NT2/D1 (cell line): Measurements from ENCODE around the gene SMG9.
A peak's percentile ranks its signal among the peaks of the same experiment; 100 is the strongest.

Experiments
- DNase-seq: peaks from one replicate; pipeline ENCODE4 v3.0.0-alpha.2; 2011; ENCODE audit warnings: low read depth, low spot score
- H3K27me3 ChIP-seq: 2 replicates; pipeline ENCODE4 v1.6.0; 2011; ENCODE audit warnings: mild to moderate bottlenecking; ENCODE audit not compliant: insufficient read length, insufficient read depth
- H3K36me3 ChIP-seq: 2 replicates; pipeline ENCODE4 v1.6.1; 2011; ENCODE audit warnings: mild to moderate bottlenecking, low read length, mixed read lengths; ENCODE audit not compliant: insufficient read depth, insufficient read length
- H3K4me1 ChIP-seq: 2 replicates; pipeline ENCODE4 v1.5.1; 2011; ENCODE audit not compliant: insufficient read depth, insufficient read length
- H3K4me3 ChIP-seq: 2 replicates; pipeline ENCODE4 v1.5.1; 2011; ENCODE audit warnings: low read depth; ENCODE audit not compliant: insufficient read length
- H3K9ac ChIP-seq: 2 replicates; pipeline ENCODE4 v1.6.0; 2011; ENCODE audit warnings: low read depth; ENCODE audit not compliant: insufficient read length
- H3K9me3 ChIP-seq: 2 replicates; pipeline ENCODE4 v1.5.1; 2011; ENCODE audit warnings: mild to moderate bottlenecking, low read length; ENCODE audit not compliant: insufficient read depth
- SUZ12 ChIP-seq: IDR thresholded peaks from 2 replicates; pipeline ENCODE4 v1.6.1; 2011; ENCODE audit not compliant: insufficient read length, insufficient read depth; ENCODE audit errors: extremely low read depth
- YY1 ChIP-seq: IDR thresholded peaks from 2 replicates; pipeline ENCODE4 v1.6.1; 2011; ENCODE audit not compliant: insufficient read length, insufficient read depth
- ZNF274 ChIP-seq: IDR thresholded peaks from 2 replicates; pipeline ENCODE4 v1.6.1; 2011; ENCODE audit warnings: mild to moderate bottlenecking, low read depth, low read length

The SMG9 gene

DNA sequence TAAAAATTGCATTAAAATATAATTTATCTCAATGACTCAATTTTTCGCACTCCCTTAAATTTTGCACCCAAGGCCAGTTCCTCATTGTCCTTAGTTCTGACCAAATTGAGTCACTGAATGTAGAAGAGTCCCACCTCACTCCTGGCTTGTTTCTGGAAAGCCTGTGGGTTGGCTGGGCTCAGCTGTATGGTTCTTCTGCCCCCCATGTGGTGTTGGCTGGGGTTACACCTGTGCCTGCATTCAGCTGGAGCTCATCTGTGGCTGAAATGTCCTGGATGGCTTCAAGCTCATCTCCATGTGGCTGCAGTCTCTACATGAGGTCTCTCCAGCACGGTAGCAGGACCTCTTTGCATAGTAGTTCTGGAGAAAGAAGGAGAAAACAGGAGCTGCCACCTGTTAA is 46.0 kb downstream of the SMG9 start:
- no peak for TF ChIP-seq SUZ12
- no peak for TF ChIP-seq ZNF274
- no peak for TF ChIP-seq YY1
- Histone ChIP-seq H3K9ac (no peak overlapping the region), H3K27me3 (no peaks in the 10 kb centered on the region), H3K4me3 (no peak overlapping the region), H3K4me1 (no peaks in the 10 kb centered on the region), H3K9me3 (peaks cover 14% of the 10 kb centered on the region), H3K36me3 (no peaks in the 10 kb centered on the region)
- DNase-seq, result no peak

DNA sequence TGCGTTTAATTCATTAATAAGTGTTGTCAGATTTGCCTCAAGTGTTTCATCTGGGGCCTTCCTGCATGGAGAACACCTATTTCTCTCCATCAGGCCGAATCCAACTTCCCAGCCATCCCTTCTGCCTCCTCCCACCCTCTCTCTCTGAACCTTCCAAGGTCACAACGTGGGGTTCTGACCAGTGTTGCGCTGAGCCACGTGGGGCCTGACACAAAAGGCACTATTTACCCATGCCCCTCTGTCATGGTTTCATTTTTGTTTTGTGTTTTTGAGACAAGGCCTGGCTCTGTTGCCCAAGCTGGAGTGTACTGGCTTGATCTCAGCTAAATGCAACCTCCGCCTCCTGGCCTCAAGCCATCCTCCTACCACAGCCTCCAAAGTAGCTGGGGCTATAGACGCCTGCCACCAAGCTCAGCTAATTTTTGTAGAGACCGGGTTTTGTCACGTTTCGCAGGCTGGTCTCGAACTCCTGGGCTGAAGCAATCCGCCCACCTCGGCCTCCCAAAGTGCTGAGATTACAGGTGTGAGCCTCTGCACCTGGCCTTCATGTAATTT is 47.5 kb downstream of the SMG9 start:
- no peak for DNase-seq
- Histone ChIP-seq H3K4me3 (no peak overlapping the region), H3K4me1 (no peaks in the 10 kb centered on the region), H3K9me3 (peaks cover 14% of the 10 kb centered on the region), H3K36me3 (no peaks in the 10 kb centered on the region), H3K27me3 (no peaks in the 10 kb centered on the region), H3K9ac (no peak overlapping the region)
- TF ChIP-seq YY1, result no peak
- TF ChIP-seq SUZ12, result no peak
- TF ChIP-seq ZNF274, result no peak

DNA sequence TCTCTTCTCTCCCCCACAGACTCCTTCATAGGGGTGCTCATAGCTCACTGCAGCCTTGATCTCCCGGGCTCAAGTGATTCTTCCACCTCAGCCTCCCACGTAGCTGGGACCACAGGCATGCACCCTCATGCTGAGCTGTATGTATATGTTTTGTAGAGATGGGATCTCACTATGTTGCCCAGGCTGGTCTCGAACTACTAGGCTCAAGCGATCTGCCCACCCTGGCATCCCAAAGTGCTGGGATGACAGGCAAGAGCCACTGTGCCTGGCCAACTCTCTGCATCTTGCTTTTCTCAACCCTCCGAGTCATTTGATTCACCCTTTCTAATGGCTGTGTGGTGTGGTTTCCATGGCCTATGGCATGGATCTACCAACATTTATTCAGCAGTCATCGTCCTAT is 49.0 kb downstream of the SMG9 start:
- TF ChIP-seq YY1 (no peak), ZNF274 (no peak)
- peaks cover 14% of the 10 kb centered on the region for H3K9me3 ChIP-seq
- DNase-seq, result no peak
- no peak overlapping the region for H3K9ac ChIP-seq
- H3K27me3 ChIP-seq, result no peaks in the 10 kb centered on the region
- no peak overlapping the region for H3K4me3 ChIP-seq
- H3K4me1 ChIP-seq, result peaks cover 2% of the 10 kb centered on the region
- no peaks in the 10 kb centered on the region for H3K36me3 ChIP-seq

DNA sequence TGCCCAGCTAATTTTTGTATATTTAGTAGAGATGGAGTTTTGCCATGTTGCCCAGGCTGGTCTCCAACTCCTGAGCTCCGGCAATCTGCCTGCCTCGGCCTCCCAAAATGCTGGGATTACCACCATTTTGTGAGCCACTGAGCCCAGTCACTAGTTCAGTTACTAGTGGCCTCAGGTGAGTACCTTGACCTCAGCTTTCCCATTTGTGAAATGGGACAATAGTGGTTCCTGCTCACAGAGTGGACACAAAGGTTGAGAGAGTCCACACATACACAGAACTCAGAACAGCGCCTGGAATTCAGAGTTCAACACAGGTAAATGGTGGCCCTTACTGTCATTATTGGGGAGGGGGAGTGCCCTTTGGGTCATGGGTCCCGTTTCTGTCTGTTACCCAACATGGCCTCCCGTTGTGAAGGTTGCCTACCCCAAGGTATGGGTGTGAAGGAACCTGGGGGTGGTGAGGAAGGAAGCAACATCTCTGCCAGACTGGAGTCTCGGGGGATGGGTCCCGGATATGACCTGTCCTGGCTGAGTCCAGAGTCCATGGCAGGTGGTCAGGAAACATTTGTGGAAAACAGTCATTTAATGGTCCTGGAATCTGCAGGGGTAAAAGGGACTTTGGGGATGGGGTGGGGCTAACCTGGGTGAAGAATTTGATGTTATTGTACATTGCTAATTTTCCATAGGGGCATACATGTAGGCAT is 50.6 kb downstream of the SMG9 start:
- TF ChIP-seq YY1, result no peak
- no peak for TF ChIP-seq ZNF274
- TF ChIP-seq SUZ12, result no peak
- no peaks in the 10 kb centered on the region for H3K36me3 ChIP-seq
- peaks cover 12% of the 10 kb centered on the region for H3K9me3 ChIP-seq
- no peak overlapping the region for H3K4me3 ChIP-seq
- DNase-seq, result no peak
- H3K4me1 ChIP-seq, result peaks cover 5% of the 10 kb centered on the region
- H3K9ac ChIP-seq, result no peak overlapping the region
- H3K27me3 ChIP-seq, result peaks cover 4% of the 10 kb centered on the region

DNA sequence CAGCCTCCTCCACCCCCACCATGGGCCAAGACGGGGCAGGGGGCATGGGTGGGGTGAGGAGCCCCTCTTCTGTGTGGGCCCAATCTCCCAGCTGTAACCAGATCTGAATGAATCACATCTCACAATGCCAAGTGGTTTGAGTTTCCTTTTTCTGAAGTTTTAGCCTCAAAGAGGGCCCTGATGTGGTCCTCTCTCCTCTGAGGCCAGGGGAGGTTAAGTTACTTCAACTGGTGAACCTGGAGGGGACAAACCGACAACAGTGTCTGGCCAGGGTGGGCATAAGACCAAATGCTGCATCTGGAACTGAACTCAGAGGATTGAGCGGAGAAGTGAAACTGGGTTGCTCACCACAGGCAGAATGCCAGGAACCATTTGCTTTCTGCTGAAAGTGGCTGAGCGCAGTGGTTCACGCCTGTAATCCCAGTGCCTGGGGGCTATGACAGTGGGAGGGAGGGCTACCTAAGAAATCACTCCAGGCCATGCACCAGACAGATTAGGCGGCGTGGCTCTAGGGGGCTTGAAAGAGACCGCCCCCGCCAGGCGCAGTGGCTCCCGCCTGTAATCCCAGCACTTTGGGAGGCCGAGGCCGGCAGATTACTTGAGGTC is 54.3 kb downstream of the SMG9 start:
- no peak overlapping the region for H3K9ac ChIP-seq

DNA sequence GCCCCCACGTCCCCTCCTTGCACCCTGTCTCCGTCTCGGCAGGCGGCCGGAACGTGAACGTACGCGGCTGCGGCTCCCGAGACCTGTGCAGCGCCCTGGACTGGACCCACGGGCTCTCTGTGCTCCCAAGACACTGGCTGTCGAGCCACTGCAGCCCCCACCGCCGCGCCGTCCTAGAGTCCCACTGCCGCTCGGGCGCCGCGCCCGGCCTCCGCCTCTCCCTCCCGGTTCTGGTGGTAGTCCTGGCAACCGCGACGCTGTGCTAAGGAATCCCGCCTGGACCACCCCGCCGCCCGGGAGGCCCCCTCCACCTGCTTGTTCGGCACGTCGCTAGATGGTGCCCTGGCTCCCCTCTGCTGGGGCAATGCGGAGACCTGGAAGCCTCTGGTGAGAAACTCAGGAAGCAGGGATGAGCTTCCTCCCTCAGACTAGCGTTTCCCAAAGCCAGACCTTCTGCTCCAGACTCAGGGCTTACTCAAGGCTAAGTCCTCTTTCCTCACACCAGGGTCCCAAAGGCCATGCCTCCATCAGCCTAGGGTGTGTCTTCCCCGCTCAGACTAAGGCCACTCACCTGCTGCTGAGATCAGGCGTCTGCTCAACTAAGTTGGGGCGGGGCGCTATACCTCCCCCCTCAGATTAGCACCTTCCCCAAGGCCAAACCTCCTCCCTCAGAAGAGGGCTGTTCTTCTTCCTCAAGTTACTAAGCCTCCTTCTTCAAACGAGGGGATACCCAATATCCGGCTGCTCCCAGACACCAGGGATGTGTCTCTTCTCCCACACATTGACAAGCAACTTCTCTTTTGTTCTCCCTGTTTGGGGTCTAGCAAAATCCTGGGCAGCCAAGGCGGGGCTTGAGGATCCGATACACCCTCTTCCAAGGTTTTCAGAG is 55.0 kb downstream of the SMG9 start:
- Histone ChIP-seq H3K9ac (no peak overlapping the region), H3K4me1 (peaks cover 5% of the 10 kb centered on the region), H3K4me3 (no peak overlapping the region), H3K36me3 (no peaks in the 10 kb centered on the region), H3K27me3 (peaks cover 9% of the 10 kb centered on the region), H3K9me3 (no peaks in the 10 kb centered on the region; the same call in 1 of the 2 replicates)
- DNase-seq, result peak; percentile 23
- TF ChIP-seq SUZ12, result no peak

More for the DNA sequence above, 54.3 kb downstream of the SMG9 start:
- no peak for TF ChIP-seq YY1
- Histone ChIP-seq H3K4me1 (peaks cover 5% of the 10 kb centered on the region), H3K27me3 (peaks cover 9% of the 10 kb centered on the region), H3K9me3 (no peaks in the 10 kb centered on the region; the same call in 1 of the 2 replicates), H3K4me3 (no peak overlapping the region), H3K36me3 (no peaks in the 10 kb centered on the region)
- DNase-seq, result no peak

DNA sequence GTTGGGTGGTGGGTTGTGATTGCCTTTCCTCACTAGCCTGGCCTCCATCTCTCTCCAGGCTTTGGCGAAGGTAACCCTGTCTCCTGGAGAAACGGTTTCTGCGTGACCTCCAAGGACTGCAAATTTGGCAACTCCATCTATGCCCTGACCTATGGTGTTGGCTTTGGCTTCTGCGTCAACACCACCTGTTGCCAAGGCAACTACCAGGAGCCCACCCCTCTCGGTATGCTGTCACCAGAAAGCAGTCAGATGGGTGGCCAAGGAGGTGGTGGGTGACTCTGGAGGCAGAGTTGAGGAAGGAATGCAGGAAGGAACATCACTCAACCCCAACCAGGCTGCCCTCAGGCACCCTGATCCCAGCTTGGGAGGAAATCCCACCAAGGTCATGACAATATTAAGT is 57.5 kb downstream of the SMG9 start:
- TF ChIP-seq SUZ12 (no peak), ZNF274 (no peak), YY1 (no peak)
- H3K4me1 ChIP-seq, result peaks cover 5% of the 10 kb centered on the region
- no peak overlapping the region for H3K9ac ChIP-seq
- H3K4me3 ChIP-seq, result no peak overlapping the region
- no peak for DNase-seq
- H3K9me3 ChIP-seq, result peaks cover 2% of the 10 kb centered on the region; the same call in 1 of the 2 replicates
- H3K36me3 ChIP-seq, result no peaks in the 10 kb centered on the region
- H3K27me3 ChIP-seq, result peaks cover 9% of the 10 kb centered on the region
